Measurements from ENCODE around the gene MINDY4. TPM values are rescaled to one million over a fixed set of nuclear protein-coding genes. Genes with fewer than 3 reads are reported as not detected.

The MINDY4 gene
- total RNA-seq, 1 donor from 2014 or later = 15.6 TPM

Other genes starting within 250 kb of the MINDY4 start
- 51.4 TPM for gene GARS1, start 176.5 kb upstream of the MINDY4 start, total RNA-seq
- 1.1 TPM for gene CRHR2, start 89.0 kb upstream of the MINDY4 start, total RNA-seq
- 131 TPM for gene INMT, start 19.3 kb upstream of the MINDY4 start, total RNA-seq
- gene AQP1, start 140.4 kb downstream of the MINDY4 start, total RNA-seq = 864 TPM
- gene GHRHR, start 192.5 kb downstream of the MINDY4 start, total RNA-seq = 1.2 TPM